ENCODE results near the gene FUCA1.

Gene FUCA1

GRCh38 chr1:23795676-23796465, 72.2 kb downstream of the FUCA1 start:
- H2BK5ac ChIP-seq (ENCODE audit: low read depth, low read length, poor library complexity, severe bottlenecking) = no peak overlapping the region
- H3K18ac ChIP-seq (ENCODE audit: low read depth in 1 of 2, low read length in 2 of 2) = no peak overlapping the region
- H3K9ac ChIP-seq (ENCODE audit: low read length) = no peak overlapping the region
- DNase-seq = no peak
- no peak overlapping the region for H2BK12ac ChIP-seq (ENCODE audit: low read length in 2 of 2)
- no peak overlapping the region for H3K14ac ChIP-seq (ENCODE audit: low read length in 2 of 2)
- no peak overlapping the region for H2BK120ac ChIP-seq (ENCODE audit: low read depth, low read length)
- H2AFZ ChIP-seq (ENCODE audit: low read depth, low read length) = no peak overlapping the region
- H3K27me3 ChIP-seq (ENCODE audit: control insufficient read depth in 1 of 2, insufficient read depth in 1 of 2, low read length in 2 of 2) = no peaks in the 10 kb centered on the region
- H4K91ac ChIP-seq (ENCODE audit: low read length) = peak overlapping the region; percentile 10
- H2AK5ac ChIP-seq (ENCODE audit: low read length, severe bottlenecking) = no peak overlapping the region
- no peak overlapping the region for H3K4me3 ChIP-seq (ENCODE audit: insufficient read depth in 1 of 2, low read depth in 1 of 2, low read length in 2 of 2)
- H3K27ac ChIP-seq (ENCODE audit: low read length, poor library complexity, severe bottlenecking) = no peak overlapping the region
- H3K36me3 ChIP-seq (ENCODE audit: control insufficient read depth in 1 of 2, insufficient read depth in 2 of 2, low read depth in 1 of 2, low read length in 2 of 2) = peaks cover 34 to 60% of the 10 kb centered on the region in 2 experiments
- no peak overlapping the region for H3K23ac ChIP-seq (ENCODE audit: low read length in 2 of 2)
- H4K8ac ChIP-seq (ENCODE audit: low read length) = no peak overlapping the region
- H3K9me3 ChIP-seq (ENCODE audit: control insufficient read depth, low read length) = no peaks in the 10 kb centered on the region
- no peak overlapping the region for H3K4ac ChIP-seq (ENCODE audit: low read depth in 1 of 2, low read length in 2 of 2)
- peaks cover 31% of the 10 kb centered on the region for H3K79me1 ChIP-seq (replicated peaks; ENCODE audit: low read length, poor library complexity, severe bottlenecking)
- H2BK15ac ChIP-seq (ENCODE audit: low read depth, poor library complexity, severe bottlenecking) = no peak overlapping the region
- WGBS = 95% methylated on average over 16 of the region's 16 CpGs
- H3K4me2 ChIP-seq (ENCODE audit: low read length, poor library complexity, severe bottlenecking) = no peak overlapping the region
- peaks cover 43% of the 10 kb centered on the region for H3K4me1 ChIP-seq (ENCODE audit: control insufficient read depth, insufficient read depth, low read depth, low read length)
